Loucy (cell line): Measurements from ENCODE around the gene TPSB2.

ENCODE experiments used
- EZH2phosphoT487 ChIP-seq: fragments of 200-600 bp; IDR thresholded peaks from 2 replicates; pipeline ENCODE4 v1.6.1; 2018; ENCODE audit warnings: antibody characterized with exemption, mild to moderate bottlenecking, moderate library complexity, borderline replicate concordance
- TF ChIP-seq, protein P1 (sequence below): fragments of 200-600 bp; sonication (generic); conservative IDR thresholded peaks from 2 replicates; pipeline ENCODE4 v1.5.1; 2014; ENCODE audit warnings: mild to moderate bottlenecking, antibody characterized with exemption, low read length

DNA sequence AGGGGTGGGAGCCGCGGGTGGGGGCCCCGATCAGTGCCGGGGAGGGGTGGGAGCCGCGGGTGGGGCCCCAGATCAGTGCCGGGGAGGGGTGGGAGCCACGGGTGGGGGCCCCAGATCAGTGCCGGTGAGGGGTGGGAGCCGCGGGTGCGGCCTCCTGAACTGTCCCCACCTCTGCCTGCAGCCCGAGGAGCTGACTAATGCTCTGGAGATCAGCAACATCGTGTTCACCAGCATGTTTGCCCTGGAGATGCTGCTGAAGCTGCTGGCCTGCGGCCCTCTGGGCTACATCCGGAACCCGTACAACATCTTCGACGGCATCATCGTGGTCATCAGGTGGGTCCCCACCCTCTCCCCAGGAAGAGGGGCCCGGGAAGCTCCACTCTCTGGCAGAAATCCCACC, 25.1 kb downstream of the TPSB2 start:
- TF ChIP-seq, protein P1, sequence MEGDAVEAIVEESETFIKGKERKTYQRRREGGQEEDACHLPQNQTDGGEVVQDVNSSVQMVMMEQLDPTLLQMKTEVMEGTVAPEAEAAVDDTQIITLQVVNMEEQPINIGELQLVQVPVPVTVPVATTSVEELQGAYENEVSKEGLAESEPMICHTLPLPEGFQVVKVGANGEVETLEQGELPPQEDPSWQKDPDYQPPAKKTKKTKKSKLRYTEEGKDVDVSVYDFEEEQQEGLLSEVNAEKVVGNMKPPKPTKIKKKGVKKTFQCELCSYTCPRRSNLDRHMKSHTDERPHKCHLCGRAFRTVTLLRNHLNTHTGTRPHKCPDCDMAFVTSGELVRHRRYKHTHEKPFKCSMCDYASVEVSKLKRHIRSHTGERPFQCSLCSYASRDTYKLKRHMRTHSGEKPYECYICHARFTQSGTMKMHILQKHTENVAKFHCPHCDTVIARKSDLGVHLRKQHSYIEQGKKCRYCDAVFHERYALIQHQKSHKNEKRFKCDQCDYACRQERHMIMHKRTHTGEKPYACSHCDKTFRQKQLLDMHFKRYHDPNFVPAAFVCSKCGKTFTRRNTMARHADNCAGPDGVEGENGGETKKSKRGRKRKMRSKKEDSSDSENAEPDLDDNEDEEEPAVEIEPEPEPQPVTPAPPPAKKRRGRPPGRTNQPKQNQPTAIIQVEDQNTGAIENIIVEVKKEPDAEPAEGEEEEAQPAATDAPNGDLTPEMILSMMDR: no peak
- no peak for TF ChIP-seq EZH2phosphoT487
